Body of pancreas (tissue), 4 donors: ENCODE data around the gene TIMM22.

ENCODE experiments used
- CTCF ChIP-seq, 7 experiments: fragments of 450-650 bp in 4 of 7; fragments of 200-600 bp in 3 of 7; sonication (generic) in 3 of 7; IDR thresholded peaks; one replicate each; pipeline ENCODE4 v1.5.1; 2016 to 2019; ENCODE audit warnings: antibody characterized with exemption in 7 of 7
- POLR2A ChIP-seq, 3 donors: fragments of 450-650 bp; IDR thresholded peaks; one replicate each; pipeline ENCODE4 v1.6.1; 2016; ENCODE audit warnings: antibody characterized with exemption in 3 of 3, mild to moderate bottlenecking in 2 of 3

DNA sequence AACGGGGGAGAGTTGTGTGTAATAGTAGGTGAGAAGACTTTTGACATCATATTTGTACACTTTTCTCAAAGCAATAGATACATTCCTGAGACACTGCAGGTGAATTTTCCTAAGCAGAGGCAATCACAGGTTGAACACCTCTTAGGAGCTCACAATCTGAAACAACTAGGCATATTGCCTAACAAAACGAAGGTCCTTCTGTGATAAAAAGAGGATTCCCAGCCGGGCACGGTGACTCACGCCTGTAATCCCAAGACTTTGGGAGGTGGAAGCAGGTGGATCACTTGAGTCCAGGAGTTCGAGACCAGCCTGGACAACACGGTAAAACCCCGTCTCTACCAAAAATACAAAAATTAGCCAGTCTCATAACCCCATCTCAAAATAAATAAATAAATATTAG is 34.8 kb upstream of the TIMM22 start:
- TF ChIP-seq CTCF (IDR thresholded peaks at IDR 0.05): no peak
- no peak for TF ChIP-seq POLR2A (IDR thresholded peaks at IDR 0.05)
